T follicular helper cell (primary cell): ENCODE data around the gene PTH2R.
"Not testable (repeated sequence)": the region's sequence is repeated elsewhere in the genome, so short reads cannot be mapped to it uniquely, and the experiment has no call there.

Experiments used
- DNase-seq: peaks from one replicate; pipeline ENCODE4 v3.0.0-alpha.2; 2020; ENCODE audit warnings: low read depth

PTH2R gene

DNA sequence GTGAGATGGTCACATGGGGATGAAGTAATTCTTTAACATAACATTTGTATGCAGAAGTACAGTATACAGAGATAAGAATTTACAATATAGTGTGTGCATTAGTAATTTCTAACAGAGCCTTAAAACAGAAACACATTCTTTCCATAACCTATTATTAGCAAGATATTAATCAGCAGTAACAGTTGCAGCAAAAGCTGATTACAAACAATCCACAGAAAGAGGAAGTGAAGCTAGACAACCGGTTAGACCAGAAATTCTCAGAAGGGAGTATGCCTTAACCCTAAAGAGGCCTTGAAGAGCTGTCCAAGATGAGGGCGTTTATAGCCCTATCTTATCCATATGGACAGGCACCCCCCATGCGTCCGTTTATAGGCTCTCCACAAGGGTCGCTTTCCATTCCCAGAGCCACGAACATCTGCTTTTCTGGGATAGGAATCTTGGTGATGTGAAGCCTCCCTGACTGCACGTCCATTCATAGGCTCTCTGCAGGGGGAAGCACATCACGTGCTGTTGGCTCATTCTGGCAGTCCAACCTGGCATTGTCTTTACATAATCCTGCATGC lies 75.9 kb downstream of the PTH2R start:
- not testable (repeated sequence) for DNase-seq

DNA sequence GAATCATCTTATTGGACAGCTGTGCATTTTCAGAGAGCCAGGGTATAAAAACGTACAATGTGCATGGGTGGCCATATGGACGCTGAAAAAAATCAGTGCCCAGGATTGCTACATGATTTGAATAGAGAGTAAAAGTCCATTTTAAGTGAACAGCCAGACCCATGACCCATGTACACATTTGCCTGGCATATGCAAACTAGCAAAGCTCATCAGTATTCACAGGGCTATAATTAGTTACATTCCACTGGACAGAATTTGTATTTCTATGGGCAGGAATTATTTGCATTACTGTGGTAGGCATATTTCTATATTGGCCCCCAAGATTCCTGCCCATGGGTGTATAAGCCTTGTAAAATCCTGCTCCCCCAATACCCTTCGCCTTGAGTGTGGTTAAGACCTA lies 78.8 kb downstream of the PTH2R start:
- no peak for DNase-seq

DNA sequence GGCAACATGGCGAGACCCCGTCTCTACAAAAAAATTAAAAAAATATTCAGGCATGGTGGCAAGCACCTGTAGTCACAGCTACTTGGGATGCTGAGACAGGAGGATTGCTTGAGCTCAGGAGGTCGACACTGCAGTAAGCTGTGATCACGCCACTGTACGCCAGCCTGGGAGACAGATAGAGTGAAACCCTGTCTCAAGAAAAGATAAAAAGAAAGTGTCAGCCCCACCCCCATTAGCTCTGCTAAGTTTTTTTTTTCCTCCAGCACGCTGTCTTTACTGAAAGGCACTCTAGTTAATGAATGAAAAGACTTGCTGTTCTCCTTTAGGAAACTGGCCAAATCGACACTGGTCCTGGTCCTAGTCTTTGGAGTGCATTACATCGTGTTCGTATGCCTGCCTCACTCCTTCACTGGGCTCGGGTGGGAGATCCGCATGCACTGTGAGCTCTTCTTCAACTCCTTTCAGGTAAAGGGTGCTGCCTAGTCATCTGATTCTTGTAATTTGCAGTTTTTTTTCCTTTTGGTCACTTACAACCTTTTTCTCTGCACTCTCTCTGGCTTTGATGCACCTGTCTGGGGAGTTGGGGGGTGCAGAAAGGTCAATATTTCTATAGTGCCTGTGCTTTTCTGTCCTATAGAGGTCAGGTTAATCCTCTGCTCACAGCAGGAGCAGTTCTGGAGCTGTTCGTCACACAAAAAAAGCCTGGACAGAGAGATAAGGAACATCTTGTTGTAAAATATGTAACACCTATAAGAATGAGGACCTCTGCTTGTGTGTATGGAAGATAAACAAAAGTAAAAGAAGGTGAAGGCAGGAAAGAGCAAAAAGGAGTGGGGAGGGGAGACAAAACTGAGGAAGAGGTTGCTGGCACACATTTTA lies 82.3 kb downstream of the PTH2R start:
- DNase-seq = no peak

DNA sequence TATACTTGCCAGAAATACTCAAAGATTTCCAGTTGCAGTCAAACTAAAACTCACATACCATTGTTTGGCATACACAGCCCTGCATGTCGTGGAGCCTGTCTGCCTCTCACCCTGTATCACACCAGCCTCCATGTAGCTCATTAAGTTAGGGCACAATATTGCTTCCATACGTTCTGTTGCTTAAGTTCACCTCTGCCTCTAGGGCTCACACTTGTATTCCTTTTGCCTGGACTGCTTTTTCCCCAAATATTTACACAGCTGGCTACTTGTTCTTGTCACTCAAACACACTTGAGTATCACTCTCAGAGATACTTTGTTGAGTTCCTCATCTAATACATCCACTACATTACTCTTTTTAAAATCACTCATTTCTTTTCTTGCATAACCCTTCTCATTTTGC lies 83.1 kb downstream of the PTH2R start:
- no peak for DNase-seq

DNA sequence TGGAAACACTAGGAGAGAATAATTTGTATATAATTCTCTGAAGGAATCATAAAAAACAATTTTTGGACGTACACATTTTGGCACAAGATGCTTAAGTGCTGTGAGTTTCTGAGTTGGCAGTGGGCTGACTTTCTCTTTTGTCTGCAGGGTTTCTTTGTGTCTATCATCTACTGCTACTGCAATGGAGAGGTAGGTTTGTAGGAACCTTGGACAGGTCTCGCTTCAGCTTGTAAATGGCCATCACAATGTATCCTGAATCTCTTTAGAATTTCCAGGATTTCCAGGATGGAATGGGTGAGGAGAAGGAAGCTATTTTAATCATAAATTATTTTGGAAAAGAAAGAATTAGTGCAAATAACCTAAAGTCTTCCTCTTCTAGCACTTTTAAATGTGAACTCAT lies 83.9 kb downstream of the PTH2R start:
- no peak for DNase-seq

DNA sequence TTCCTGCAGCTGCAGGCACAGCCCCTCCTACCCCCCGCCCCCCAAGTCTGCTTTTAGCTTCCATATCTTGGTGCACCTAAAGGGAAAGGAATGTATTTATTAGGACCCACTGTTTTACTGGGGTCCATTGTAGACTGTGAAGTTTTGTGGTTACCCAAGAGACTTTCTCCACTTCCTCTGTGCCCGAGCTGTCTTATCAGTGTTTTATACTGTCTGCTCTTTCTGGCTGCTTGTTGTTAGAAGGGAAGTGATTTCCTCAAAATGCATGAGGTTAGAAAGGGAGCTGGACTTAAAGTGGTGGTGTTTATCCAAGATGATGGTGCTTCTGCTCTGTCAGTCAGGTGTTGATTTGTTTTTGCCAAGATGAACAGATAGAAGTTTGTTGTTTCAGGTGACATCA lies 85.0 kb downstream of the PTH2R start:
- no peak for DNase-seq

DNA sequence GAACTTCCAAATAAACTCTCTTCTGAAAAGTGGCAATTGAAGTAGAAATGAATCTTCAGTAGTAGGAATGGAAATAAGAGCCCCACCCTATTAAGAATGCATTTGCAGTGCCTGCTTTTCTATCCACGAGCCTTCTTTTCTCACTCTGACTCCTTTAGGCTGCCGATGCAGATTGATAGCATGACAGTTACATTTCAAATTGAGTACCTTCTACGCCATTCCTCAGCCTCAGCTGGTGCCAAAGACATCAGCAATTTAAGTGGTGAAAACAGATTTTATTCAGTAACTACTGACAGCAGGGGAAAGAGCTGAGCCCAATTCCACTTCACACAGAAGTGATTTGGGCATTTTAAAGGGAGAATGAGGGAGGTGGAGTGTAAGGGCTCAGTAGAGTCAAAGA lies 85.5 kb downstream of the PTH2R start:
- DNase-seq = no peak

DNA sequence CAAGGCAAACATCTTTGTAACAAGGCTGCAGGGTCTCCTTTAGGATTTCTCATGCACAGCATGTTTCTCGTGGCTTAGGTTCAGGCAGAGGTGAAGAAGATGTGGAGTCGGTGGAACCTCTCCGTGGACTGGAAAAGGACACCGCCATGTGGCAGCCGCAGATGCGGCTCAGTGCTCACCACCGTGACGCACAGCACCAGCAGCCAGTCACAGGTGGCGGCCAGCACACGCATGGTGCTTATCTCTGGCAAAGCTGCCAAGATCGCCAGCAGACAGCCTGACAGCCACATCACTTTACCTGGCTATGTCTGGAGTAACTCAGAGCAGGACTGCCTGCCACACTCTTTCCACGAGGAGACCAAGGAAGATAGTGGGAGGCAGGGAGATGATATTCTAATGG lies 86.6 kb downstream of the PTH2R start:
- DNase-seq = no peak

DNA sequence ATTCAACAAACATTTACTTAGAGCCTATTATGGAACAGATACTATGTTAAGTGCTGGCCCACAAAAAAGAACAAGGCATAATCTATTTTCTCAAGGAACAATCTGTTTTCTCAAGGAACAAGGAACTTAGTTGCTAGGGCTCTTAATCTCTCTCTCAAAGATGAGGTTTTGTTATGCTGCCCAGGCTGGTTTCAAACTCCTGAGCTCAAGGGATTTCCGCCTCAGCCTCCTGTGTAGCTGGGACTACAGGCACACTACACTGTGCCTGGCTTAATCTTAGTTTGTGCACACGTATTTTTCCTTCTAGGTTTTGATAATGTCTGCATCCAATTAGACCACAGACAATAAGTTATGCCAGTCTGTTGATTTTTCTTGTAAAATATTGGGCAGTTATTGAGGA lies 89.5 kb downstream of the PTH2R start:
- no peak for DNase-seq

DNA sequence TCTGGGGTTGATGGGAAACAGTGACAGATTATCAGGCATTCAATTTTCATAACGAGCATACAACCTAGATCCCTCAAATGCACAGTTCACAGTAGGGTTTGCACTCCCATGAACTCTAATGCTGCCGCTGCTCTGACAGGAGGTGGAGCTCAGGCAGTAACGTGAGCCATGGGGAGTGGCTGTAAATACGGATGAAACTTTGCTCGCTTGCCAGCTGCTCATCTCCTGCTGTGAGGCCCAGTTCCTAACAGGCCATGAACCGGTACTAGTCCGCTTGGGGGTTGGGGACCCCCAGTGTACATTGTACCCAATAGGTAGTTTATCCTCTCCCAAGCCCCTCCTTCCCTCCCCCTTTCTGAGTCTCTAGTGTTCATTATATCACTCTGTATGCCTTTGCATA lies 94.6 kb downstream of the PTH2R start:
- DNase-seq = no peak

DNA sequence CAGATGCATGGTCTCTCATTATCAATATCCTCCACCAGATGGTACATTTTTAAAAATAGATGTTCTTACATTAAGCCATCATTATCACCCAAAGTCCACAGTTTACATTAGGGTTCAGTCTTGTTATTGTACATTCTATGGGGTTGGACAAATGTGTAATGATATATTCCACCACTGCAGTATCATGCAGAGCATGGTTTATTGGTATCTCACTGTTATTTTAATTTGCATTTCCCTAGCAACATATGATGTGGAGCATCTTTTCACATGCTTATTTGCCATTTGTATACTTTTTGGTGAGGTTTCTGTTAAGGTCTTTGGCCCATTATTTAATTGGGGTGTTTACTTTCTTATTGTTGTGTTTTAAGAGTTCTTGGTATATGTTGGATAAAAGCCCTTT lies 95.7 kb downstream of the PTH2R start:
- DNase-seq = no peak

DNA sequence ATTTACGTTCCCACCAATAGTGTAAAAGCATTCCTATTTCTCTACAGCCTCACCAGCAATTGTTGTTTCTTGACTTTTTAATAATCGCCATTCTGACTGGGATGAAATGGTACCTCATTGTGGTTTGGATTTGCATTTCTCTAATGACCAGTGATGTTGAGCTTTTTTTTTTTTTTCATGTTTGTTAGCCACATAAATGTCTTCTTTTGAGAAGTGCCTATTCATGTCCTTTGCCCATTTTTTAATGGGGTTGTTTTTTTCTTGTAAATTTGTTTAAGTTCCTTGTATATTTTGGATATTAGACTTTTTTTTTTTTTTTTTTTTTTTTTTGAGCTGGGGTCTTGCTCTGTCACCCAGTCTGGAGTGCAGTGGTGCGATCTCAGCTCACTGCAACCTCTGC lies 98.8 kb downstream of the PTH2R start:
- DNase-seq = not testable (repeated sequence)

DNA sequence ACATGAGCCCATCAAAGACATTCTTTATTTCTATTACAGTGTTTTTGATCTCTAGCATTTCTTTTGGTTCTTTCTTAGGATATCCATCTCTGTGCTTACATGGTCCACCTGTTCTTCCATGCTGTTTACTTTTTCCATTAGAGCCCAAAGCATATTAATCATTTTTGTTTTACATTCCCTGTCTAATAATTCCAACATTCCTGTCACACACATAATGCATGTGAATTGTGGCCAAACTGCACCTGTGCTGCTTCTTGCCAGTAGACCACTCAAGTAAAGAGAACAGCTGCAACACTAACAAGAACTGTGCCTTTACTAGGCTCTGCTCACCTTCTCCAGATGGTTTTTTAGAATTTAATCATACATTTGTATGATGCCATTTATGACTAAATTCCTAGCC lies 103.0 kb downstream of the PTH2R start:
- no peak for DNase-seq

DNA sequence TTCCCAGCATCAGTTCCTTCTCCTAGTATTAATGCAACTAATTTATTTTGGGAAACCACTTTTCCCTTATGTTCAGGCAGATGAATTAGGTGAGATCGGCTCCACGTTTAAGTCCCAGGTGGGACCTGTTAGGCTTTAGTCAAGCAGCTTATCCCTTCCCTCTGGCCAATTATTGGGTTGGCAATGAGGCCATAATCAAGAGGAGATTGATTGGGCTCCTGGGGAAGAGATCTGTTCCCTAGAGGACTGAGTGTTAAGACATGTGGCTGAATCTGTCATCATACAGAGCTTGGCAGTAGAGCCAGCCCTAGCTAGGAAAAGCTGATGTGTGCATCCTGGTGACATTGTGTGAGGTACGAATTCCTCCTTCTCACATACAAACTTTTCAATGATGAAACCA lies 104.4 kb downstream of the PTH2R start:
- DNase-seq = no peak

DNA sequence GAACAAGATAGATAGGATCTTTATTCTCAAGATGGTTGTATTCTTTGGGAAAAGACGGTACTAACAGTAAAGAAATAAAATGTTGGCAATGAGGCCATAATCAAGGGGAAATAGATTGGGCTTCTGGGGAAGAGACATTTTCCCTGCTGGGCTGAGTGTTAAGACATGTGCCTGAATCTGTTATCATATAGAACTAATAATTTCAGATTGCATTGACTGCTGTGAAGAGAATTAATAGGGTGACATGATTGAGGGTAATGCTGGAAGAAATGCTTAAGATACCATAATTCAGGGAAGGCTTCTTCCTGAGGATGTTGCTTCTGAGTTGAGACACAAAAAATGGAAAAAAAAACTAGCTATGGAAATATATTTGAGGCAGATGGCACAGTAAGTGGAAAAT lies 105.0 kb downstream of the PTH2R start:
- no peak for DNase-seq

DNA sequence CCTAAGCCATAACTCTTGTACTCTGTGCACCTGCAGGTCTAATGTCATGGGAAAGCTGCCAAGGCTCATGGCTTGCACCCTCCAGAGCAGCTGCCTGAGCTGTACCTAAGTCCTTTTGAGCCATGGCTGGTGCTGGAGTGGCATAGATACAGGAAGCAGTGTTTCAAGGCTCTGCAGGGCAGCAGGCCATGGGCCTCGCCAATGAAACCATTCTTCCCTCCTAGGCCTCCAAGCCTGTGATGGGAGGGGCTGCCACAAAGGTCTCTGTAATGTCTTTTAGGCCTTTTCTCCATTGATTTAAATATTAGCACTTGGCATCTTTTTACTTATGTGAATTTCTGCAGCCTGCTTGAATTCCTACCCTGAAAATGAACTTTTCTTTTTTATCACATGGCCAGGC lies 108.5 kb downstream of the PTH2R start:
- no peak for DNase-seq

DNA sequence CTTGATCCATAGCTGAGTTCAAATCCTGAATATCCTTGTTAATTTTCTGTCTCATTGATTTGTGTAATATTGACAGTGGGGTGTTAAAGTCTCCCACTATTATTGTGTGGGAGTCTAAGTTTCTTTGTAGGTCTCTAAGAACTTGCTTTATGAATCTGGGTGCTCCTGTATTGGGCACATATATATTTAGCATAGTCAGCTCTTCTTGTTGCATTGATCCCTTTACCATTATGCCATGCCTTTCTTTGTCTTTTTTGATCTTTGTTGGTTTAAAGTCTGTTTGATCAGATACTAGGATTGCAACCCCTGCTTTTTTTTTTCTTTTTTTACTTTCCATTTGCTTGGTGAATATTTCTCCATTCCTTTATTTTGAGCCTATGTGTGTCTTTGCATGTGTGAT lies 116.5 kb downstream of the PTH2R start:
- not testable (repeated sequence) for DNase-seq

DNA sequence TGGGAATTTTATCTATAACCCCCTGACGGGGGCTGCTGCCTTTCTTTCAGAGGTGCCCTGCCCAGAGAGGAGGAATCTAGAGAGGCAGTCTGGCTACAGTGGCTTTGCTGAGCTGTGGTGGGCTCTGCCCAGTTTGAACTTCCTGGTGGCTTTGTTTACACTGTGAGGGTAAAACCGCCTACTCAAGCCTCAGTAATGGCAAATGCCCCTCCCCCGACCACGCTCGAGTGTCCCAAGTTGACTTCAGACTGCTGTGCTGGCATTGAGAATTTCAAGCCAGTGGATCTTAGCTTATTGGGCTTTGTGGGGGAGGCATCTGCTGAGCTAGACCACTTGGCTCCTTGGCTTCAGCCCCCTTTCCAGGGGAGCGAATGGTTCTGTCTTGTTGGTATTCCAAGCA lies 118.6 kb downstream of the PTH2R start:
- not testable (repeated sequence) for DNase-seq

DNA sequence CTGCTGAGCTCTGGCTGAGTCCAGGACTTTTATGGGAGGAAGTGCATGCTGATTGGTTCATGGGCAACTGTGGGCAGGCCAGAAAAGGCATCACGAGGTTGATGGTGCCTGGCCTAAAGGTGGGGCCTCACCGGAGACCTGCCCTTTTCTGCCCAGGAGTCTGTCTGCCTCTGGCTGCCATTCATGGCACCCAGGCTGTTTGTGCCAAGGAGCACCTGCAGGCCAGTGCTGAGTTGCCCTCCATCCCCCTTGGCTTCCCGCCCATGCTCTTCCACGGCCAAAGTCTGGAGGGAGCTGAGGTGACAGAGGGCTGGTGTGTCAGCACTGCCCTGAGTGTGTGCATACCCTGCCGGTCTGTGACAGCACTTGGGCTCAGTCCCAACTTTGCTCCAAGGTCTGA lies 123.2 kb downstream of the PTH2R start:
- DNase-seq = no peak

DNA sequence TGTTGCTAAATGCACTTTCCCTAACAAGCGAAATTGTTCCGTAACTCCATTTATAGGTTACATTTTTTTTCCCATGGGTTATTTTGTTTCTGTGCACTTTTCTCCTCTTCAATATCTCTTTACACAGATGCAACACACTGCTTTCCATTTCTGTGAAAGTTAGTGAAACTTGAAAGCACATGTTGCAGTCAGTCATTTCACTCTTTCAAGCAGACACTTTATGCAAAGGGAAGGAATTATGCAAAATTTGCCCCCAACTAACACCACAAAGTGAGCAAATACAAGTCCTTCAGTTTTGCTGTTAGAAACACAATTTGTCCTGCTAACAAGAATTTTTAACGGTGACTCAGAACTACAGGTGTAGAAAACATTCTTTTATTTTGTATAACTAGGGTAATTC lies 124.8 kb downstream of the PTH2R start:
- DNase-seq = no peak

DNA sequence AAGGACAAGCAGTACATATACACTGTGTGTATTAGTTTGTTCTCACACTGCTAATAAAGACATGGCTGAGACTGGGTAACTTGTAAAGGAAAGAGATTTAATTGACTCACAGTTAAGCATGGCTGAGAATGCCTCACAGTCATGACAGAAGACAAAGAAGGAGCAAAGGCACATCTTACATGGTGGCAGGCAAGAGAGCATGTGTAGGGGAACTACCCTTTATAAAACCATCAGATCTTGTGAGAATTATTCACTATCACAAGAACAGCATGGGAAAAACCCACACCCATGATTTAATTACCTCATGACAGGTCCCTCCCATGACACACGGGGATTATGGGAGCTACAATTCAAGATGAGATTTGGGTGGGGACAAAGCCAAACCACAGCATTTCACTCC lies 129.0 kb downstream of the PTH2R start:
- not testable (repeated sequence) for DNase-seq

DNA sequence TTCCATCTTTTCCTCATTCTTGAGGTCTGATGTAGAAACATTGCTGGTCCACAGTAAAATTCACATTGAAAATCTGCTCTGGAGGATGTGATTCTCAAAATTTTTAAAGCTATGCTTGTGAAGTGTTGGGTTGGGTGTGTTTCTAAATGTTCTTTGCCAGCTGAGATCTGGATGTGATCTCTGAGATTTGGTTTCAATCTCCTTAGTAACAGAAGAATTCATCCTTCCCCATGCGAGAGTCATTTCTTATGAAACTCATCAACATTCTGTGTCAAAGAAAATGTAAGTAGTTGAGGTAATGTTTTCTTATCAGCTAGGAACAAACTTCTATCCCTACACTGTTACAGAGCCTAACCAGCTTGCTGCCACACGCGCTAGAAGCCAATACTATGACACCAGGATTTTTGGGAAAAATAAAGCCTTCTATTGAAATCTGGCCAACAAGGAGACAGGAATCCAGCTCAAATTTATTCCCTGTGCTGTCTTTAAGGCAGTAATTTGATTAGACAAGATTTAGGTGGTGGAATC lies 134.9 kb downstream of the PTH2R start:
- DNase-seq = no peak

DNA sequence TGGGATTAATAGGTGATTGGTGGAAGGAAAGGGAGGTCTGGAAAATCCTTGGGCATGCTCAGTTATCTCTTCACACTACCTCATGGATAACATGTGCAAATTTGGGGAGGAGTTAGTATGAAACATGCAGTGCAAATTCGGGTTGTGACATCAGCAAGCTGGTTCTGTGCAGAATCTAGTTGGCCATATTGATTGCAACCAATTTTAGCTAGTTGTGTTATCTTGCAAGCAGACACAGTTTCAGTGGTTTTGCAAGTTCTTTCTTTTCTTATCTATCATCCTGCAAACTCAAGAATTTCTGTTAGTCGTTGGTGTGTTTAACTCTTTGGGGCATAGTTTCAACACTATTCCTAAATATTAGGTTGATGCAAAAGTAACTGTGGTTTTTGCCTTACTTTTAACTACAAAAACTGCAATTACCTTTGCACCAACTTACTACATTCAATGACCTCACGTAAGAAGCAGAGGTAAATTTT lies 135.4 kb downstream of the PTH2R start:
- DNase-seq = no peak
